COR-L47 (cell line): ENCODE measurements around the gene ZNF789.
"Not testable (repeated sequence)": the region's sequence is repeated elsewhere in the genome, so short reads cannot be mapped to it uniquely, and the experiment has no call there.

Experiments used
- DNase-seq: peaks from one replicate; lab custom pipeline; 2025; lab: John Stamatoyannopoulos, UW

ZNF789 gene

DNA sequence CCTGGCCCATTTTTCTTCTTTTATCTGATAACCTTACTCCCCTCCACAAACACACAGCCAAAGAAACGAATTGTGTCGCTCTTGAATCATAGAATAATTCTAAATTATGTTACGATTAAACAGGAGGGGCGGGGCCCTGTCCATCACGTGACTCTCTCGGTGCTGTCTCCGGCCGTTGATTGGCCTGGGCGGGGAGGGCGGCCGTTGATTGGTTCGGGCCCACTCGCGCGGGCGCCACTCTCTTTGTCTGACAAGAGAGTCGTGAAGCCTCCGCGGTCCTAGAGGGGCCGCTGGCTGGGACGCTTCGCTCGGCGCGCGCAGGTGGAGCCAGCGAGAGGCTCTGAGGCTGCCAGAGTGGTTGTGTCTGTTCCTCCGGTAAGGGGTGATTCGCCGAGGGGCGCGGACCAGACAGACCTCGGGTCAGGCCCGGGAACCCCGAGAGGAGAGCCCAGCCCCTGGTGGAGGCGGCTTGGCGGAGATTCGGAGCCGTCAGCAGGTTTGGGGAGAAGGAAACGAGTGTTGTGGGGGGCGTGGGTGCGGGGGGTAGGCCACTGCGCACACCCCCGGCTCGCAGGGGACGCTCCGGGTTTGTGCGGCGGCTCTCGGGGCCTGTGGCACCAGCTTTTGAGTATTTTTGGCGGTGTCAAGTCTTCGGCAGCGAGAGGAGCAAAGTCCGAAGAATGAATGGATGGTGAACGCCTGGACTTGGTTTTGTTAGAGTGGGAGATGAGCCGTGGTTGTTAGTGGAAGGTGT is at the start of gene ZNF789:
TSS of gene ZNF789 (plus strand) at position 330 of the 754 bp plus-strand sequence. CDS start 3,567 bp downstream, outside the sequence.
- DNase-seq = peak; percentile 98

- DNase-seq = no peak
Observed at GRCh38 chr7:99424932-99425730, 47.6 kb upstream of the ZNF789 start.

- no peak for DNase-seq
Observed at GRCh38 chr7:99428972-99429566, 43.6 kb upstream of the ZNF789 start.

GRCh38 chr7:99429756-99430155 is 42.9 kb upstream of the ZNF789 start:
- no peak for DNase-seq

DNA sequence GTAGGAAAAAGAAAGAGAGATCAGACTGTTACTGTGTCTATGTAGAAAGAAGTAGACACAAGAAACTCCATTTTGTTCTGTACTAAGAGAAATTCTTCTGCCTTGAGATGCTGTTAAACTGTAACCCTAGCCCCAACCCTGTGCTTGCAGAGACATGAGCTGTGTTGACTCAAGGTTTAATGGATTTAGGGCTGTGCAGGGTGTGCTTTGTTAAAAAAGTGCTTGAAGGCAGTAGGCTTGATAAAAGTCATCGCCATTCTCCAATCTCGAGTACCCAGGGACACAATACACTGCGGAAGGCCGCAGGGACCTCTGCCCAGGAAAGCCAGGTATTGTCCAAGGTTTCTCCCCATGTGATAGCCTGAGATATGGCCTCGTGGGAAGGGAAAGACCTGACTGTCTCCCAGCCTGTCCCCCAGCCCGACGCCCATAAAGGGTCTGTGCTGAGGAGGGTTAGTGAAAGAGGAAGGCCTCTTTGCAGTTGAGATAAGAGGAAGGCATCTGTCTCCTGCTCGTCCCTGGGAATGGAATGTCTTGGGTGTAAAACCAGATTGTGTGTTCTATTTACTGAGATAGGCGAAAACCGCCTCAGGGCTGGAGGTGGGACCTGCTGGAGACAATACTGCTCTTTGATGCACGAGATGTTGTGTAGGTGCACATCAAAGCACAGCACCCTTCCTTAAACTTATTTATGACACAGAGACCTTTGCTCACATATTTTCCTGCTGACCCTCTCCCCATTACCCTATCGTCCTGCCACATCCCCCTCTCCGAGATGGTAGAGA is 40.7 kb upstream of the ZNF789 start:
- DNase-seq = not testable (repeated sequence)

DNA sequence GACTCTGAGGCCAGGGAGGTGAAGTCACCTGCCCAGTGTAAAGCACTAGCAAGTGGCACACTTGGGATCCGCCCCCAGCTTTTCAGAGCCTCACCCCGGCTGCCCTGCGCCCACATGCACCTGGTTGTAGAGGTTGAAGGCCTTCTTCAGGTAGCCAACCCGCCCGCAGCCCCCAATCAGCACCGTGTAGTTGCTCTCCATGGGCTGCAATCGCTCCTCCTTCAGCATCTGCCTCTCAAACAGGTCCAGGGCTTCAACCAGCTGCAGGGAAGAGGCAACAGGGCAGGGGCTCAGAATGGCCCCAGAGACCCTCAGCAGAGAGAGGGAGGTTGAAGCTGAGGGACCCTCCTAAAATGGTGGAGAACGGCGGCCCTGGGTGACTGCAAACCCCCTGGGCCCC is 39.5 kb upstream of the ZNF789 start:
- no peak for DNase-seq

GRCh38 chr7:99437946-99438572 is 34.6 kb upstream of the ZNF789 start:
- DNase-seq = no peak

DNA sequence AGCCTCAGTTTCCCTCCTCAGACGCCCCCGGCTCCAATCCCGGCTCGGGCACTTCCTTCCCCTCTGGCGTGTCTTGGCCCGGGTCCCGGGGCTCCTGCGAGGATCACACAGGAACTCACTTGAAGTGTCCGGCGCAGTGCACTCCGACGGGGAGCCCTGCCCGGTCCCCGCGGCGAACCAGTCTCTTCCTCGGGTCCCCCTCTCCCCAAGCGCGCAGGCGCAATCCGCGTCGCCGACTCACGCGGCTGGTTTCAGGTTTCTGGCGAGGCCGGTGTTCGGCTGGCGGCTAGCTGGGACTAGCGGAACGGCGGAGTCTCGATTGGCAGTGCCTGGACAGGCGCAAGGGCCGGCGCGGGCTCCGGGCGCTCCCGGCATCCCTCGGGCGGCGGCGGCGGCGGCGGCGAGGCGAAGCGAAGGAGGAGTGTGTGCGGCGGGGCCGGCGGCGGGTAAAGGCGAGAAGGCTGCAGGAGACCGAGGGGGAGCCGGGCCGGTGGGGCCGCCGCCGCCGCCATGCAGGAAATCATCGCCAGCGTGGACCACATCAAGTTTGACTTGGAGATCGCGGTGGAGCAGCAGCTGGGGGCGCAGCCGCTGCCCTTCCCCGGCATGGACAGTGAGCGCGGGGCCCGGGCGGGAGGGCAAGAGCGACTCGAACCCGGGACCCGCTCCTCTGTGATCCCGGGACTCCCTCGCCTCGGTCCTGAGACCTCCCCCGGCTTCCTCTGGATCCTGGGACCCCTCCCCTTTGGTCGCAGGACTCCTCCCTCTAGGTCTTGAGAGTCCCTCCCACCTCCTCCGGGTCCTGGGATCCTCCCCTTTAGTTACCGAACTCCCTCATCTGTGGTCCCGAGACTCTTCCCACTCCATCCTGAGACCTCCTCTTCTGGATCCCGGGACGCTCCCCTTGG is 33.9 kb upstream of the ZNF789 start, which contains the start of the genes CPSF4 and PTCD1:
TSS of gene CPSF4 (plus strand) at position 371 of the 908 bp plus-strand sequence. CDS start at position 511, 140 bp downstream.
TSS of gene PTCD1 (minus strand) at position 226 of the 908 bp plus-strand sequence. CDS start 3,556 bp downstream, outside the sequence.
- peak; percentile 92 for DNase-seq

GRCh38 chr7:99440195-99440594 is 32.5 kb upstream of the ZNF789 start:
- DNase-seq = no peak

DNA sequence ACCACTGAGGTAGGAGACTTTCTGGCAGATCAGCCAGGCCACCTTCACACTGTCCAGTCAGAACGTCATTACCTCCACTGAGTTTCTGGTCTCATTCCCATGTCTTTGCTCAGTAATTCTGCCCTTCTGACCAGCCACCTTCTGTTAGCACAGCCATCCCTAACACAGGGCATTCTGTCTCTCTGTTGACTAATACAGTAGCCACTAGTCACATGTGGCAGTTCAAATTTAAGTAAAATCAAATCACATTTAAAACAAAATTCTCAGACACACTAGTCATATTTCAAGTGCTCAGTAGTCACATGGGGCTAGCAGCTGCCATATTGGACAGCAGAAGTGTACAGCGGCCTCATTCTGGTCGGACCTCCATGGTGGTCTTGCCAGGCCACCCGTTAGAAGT is 26.6 kb upstream of the ZNF789 start:
- DNase-seq = no peak

GRCh38 chr7:99447943-99448342 is 24.7 kb upstream of the ZNF789 start:
- no peak for DNase-seq

GRCh38 chr7:99448855-99449254 is 23.8 kb upstream of the ZNF789 start:
- no peak for DNase-seq

DNA sequence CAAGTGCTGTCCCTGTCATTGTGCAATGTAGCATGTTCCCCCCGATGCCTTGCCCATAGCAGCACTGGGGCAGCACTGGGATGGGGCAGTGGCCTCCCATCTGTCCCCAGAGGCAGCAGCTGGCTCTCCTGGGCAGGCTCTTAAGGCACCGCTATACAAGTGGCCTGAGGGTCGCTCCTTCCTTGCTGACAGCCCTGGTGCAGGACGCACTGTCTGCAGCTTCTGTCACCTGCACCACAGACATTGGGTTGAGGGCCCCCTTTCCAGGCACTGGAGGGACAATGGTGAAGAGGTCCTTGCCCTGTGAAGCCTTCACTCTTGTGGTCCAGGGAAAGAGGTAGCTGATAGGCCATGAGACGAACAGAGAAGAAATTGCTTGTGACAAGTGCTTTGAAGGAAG is 23.4 kb upstream of the ZNF789 start:
- no peak for DNase-seq

DNA sequence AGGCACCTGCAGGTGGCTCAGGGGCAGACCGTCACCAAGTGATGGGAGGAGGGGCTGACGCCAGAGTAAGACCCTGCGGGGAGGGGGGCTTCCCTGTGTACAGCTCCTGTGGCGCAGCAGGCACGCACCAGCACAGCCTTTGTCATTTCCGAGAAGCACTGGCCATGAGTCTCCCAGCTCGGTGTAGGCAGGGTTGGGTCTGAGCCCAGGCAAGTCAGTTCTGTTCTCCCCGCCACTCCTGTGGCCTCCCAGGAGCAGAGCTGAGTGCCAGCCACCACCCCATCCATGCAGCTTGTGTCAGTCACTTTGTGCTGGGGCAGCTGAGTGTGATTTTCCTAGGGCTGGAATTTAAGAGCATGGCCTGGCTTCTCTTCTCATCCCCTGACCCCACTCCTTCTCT is 20.8 kb upstream of the ZNF789 start:
- no peak for DNase-seq

DNA sequence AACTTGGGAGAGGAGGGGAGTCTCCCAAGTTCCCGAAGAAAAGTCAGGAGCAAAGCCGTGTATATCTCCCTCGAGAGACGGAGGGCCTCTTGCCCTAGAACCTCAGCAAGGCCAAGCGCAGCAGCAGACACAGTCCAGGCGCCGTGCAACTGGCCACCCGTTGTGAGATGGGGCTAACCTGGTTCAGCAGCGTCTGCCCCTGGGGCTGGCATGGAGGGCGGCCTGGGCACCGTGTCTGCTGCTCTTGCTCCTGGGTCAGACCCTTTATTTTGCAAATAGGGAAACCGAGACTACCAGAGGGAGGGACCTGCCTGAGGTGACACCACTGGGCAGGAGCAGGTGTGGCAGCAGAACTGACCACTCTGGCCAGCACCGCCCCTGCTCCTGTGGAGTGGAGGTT is 20.1 kb upstream of the ZNF789 start:
- DNase-seq = no peak

GRCh38 chr7:99453105-99453504 is 19.6 kb upstream of the ZNF789 start:
- no peak for DNase-seq

DNA sequence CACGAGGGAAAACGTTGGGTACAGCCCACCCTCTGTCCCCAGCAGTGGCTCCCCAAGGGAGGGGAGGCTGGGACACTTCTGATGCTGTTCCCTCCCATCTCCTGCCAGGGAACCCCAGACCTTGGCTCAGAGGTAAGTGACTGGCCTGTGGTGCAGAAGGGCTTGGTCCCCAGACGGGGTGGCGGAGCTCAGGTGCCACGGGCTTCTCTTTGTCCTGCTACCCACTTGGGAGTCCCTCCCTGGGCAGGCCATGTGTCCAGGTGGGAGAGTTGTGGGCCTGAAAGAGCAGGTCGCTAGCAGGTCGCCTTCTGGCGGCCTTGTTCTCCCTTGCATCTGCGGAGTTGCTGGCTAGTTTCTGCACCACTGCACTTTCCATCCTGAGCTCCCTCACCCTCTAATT is 16.8 kb upstream of the ZNF789 start:
- no peak for DNase-seq

GRCh38 chr7:99456288-99456687 is 16.4 kb upstream of the ZNF789 start:
- no peak for DNase-seq

DNA sequence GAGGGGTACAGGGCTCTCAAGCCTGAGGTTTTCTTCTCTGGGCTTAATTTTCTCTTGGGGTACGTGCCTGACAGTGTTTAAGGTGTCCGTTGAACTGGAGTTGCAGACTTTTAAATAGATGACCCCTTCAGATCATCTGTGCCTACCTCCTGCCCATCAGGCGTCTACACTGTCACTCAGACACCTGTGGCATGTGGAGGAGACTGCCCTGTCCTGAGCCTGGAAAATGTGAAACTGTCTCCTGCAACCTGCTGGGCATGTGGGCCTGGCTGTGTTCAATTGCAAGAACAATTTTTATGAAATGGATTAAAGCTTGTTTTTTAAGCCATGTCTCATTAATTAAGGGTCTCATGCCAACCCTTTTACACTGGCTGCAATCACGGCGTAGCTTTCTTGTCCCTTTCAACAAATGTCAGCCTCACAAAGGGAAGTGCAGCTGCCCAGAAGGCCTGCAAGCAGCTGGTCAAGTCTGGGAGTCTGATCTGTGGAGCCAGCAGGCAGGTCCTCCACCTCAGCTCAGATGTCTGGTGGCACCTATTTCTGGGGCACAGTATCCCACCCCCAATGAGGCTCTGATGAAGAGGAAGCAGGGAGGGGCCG is 15.5 kb upstream of the ZNF789 start:
- DNase-seq = no peak
